GM18505 (cell line): ENCODE measurements around the gene ADGRB3.

Source experiments
- ATAC-seq: cut with Tn5 transposase; IDR thresholded peaks from one replicate; pipeline ENCODE4 v1.9.1; 2021; ENCODE audit not compliant: unreplicated experiment
- POLR2A ChIP-seq: IDR thresholded peaks from 4 replicates; pipeline ENCODE4 v1.6.1; 2011; ENCODE audit warnings: borderline replicate concordance; ENCODE audit not compliant: insufficient read depth, insufficient read length; ENCODE audit errors: extremely low read depth

The ADGRB3 gene

GRCh38 chr6:68695403-68695802, 60.3 kb downstream of the ADGRB3 start:
- no peak for TF ChIP-seq POLR2A
- ATAC-seq: no peak

- no peak for ATAC-seq
- TF ChIP-seq POLR2A: no peak
Observed at GRCh38 chr6:68695838-68696237, 60.8 kb downstream of the ADGRB3 start.

- TF ChIP-seq POLR2A: no peak
- no peak for ATAC-seq
Observed at GRCh38 chr6:68697394-68697793, 62.3 kb downstream of the ADGRB3 start.

- no peak for TF ChIP-seq POLR2A
- ATAC-seq: no peak
Observed at GRCh38 chr6:68701159-68701558, 66.1 kb downstream of the ADGRB3 start.

- ATAC-seq: no peak
- TF ChIP-seq POLR2A: no peak
Observed at GRCh38 chr6:68704485-68704884, 69.4 kb downstream of the ADGRB3 start.

- no peak for TF ChIP-seq POLR2A
- no peak for ATAC-seq
Observed at GRCh38 chr6:68709091-68709490, 74.0 kb downstream of the ADGRB3 start.

- no peak for ATAC-seq
- TF ChIP-seq POLR2A: no peak
Observed at GRCh38 chr6:68709882-68710281, 74.8 kb downstream of the ADGRB3 start.

GRCh38 chr6:68710496-68710895, 75.4 kb downstream of the ADGRB3 start:
- no peak for ATAC-seq
- no peak for TF ChIP-seq POLR2A

GRCh38 chr6:68710916-68711315, 75.8 kb downstream of the ADGRB3 start:
- ATAC-seq: no peak
- TF ChIP-seq POLR2A: no peak

- ATAC-seq: no peak
- TF ChIP-seq POLR2A: no peak
Observed at GRCh38 chr6:68711386-68712000, 76.4 kb downstream of the ADGRB3 start.

- no peak for TF ChIP-seq POLR2A
- no peak for ATAC-seq
Observed at GRCh38 chr6:68716620-68717019, 81.5 kb downstream of the ADGRB3 start.

- TF ChIP-seq POLR2A: no peak
- no peak for ATAC-seq
Observed at GRCh38 chr6:68718385-68719073, 83.4 kb downstream of the ADGRB3 start.

GRCh38 chr6:68719761-68720160, 84.7 kb downstream of the ADGRB3 start:
- TF ChIP-seq POLR2A: no peak
- no peak for ATAC-seq

GRCh38 chr6:68722891-68723527, 87.9 kb downstream of the ADGRB3 start:
- no peak for ATAC-seq
- TF ChIP-seq POLR2A: no peak
